D721Med (cell line): ENCODE measurements around the gene WNT11.

Source experiments
- DNase-seq: peaks from one replicate; pipeline ENCODE4 v3.0.0; 2011; ENCODE audit warnings: low spot score; ENCODE audit not compliant: insufficient read length
- FAIRE-seq: peaks from 2 replicates; lab custom pipeline; 2011; peaks lifted over from hg19 to GRCh38; lab: Jason Lieb, UNC
- CTCF ChIP-seq: IDR thresholded peaks from 2 replicates; pipeline ENCODE4 v1.5.1; 2012; ENCODE audit warnings: mild to moderate bottlenecking, control low read depth; ENCODE audit not compliant: insufficient read depth; ENCODE audit errors: missing control alignments

WNT11 gene

GRCh38 chr11:76212086-76213035 lies 6.1 kb upstream of the WNT11 start:
- FAIRE-seq (no peak), DNase-seq (no peak)
- TF ChIP-seq CTCF, result no peak

GRCh38 chr11:76210931-76211851 lies 4.9 kb upstream of the WNT11 start:
- FAIRE-seq (no peak), DNase-seq (no peak)
- TF ChIP-seq CTCF, result no peak

- no peak for FAIRE-seq
- no peak for TF ChIP-seq CTCF
- DNase-seq, result no peak
These were observed 4.0 kb upstream of the WNT11 start for GRCh38 chr11:76209973-76210930.

- no peak for DNase-seq
These were observed 3.2 kb upstream of the WNT11 start for GRCh38 chr11:76209375-76209972.

GRCh38 chr11:76208438-76209374 lies 2.4 kb upstream of the WNT11 start:
- no peak for FAIRE-seq

More at GRCh38 chr11:76209375-76209972, 3.2 kb upstream of the WNT11 start:
- no peak for TF ChIP-seq CTCF
- FAIRE-seq, result no peak

More at GRCh38 chr11:76208438-76209374, 2.4 kb upstream of the WNT11 start:
- DNase-seq, result no peak
- peak; percentile 57 for TF ChIP-seq CTCF
